HEK293T (cell line): Measurements from ENCODE around the gene ARHGAP10.

Experiments used
- CTCF ChIA-PET: fragments of 350-600 bp; formaldehyde crosslinking; extraction: SDS; loops from one replicate; lab custom pipeline; 2021; ENCODE audit warnings: antibody characterized with exemption, inconsistent platforms; lab: Yijun Ruan, JAX
- POLR2A ChIA-PET: fragments of 350-600 bp; formaldehyde crosslinking; extraction: SDS; loops from one replicate; lab custom pipeline; 2020; ENCODE audit warnings: antibody characterized with exemption, inconsistent platforms; lab: Yijun Ruan, JAX
- DNase-seq: peaks from one replicate; pipeline ENCODE4 v3.0.0; 2012; ENCODE audit warnings: mixed read lengths; ENCODE audit errors: extremely low spot score
- ARNT ChIP-seq: fragments of 450-650 bp; IDR thresholded peaks from 2 replicates; pipeline ENCODE4 v1.6.1; 2017; ENCODE audit warnings: mild to moderate bottlenecking
- BHLHE40 ChIP-seq: fragments of 450-650 bp; IDR thresholded peaks from 2 replicates; pipeline ENCODE4 v1.6.1; 2016; ENCODE audit warnings: mild to moderate bottlenecking, moderate library complexity, borderline replicate concordance
- CTBP1 ChIP-seq: fragments of 450-650 bp; IDR thresholded peaks from 2 replicates; pipeline ENCODE4 v1.6.1; 2016; ENCODE audit warnings: borderline replicate concordance
- ELF4 ChIP-seq: fragments of 450-650 bp; IDR thresholded peaks from 2 replicates; pipeline ENCODE4 v1.6.1; 2017; ENCODE audit warnings: antibody characterized with exemption
- FOXA1 ChIP-seq: fragments of 450-650 bp; IDR thresholded peaks from 2 replicates; pipeline ENCODE4 v1.6.1; 2016; ENCODE audit warnings: mild to moderate bottlenecking
- FOXK2 ChIP-seq: fragments of 450-650 bp; IDR thresholded peaks from 2 replicates; pipeline ENCODE4 v1.6.1; 2016; ENCODE audit warnings: mild to moderate bottlenecking
- FOXM1 ChIP-seq: fragments of 450-650 bp; IDR thresholded peaks from 2 replicates; pipeline ENCODE4 v1.6.1; 2017; ENCODE audit warnings: mild to moderate bottlenecking, borderline replicate concordance
- HDGF ChIP-seq: fragments of 450-650 bp; IDR thresholded peaks from 2 replicates; pipeline ENCODE4 v1.6.1; 2017; ENCODE audit warnings: antibody characterized with exemption, borderline replicate concordance
- L3MBTL2 ChIP-seq: fragments of 450-650 bp; conservative IDR thresholded peaks from 2 replicates; pipeline ENCODE4 v1.6.1; 2016; ENCODE audit warnings: mild to moderate bottlenecking
- LEF1 ChIP-seq: fragments of 450-650 bp; IDR thresholded peaks from 2 replicates; pipeline ENCODE4 v1.6.1; 2017; ENCODE audit warnings: mild to moderate bottlenecking, borderline replicate concordance
- NFRKB ChIP-seq: fragments of 450-650 bp; IDR thresholded peaks from 2 replicates; pipeline ENCODE4 v1.6.1; 2016; ENCODE audit warnings: mild to moderate bottlenecking, moderate library complexity
- PKNOX1 ChIP-seq: fragments of 450-650 bp; IDR thresholded peaks from 2 replicates; pipeline ENCODE4 v1.6.1; 2016
- SP1 ChIP-seq: fragments of 450-650 bp; IDR thresholded peaks from 2 replicates; pipeline ENCODE4 v1.6.1; 2017
- SUZ12 ChIP-seq: fragments of 450-650 bp; IDR thresholded peaks from 2 replicates; pipeline ENCODE4 v1.6.1; 2016; ENCODE audit warnings: mild to moderate bottlenecking
- TARDBP ChIP-seq: fragments of 450-650 bp; IDR thresholded peaks from 2 replicates; pipeline ENCODE4 v1.6.1; 2016
- ZNF384 ChIP-seq: fragments of 450-650 bp; IDR thresholded peaks from 2 replicates; pipeline ENCODE4 v1.6.1; 2016

The ARHGAP10 gene

GRCh38 chr4:147975933-147976928, 244.3 kb downstream of the ARHGAP10 start:
- POLR2A ChIA-PET, result no interaction called here
- TF ChIP-seq TARDBP (no peak), FOXA1 (no peak), ARNT (no peak), NFRKB (no peak), SUZ12 (no peak), HDGF (no peak), ZNF384 (no peak), LEF1 (no peak), FOXM1 (no peak), ELF4 (no peak), BHLHE40 (no peak), L3MBTL2 (no peak)
- no peak for DNase-seq
- CTCF ChIA-PET, result interaction anchor here (0.7 kb wide), 2 partner anchors 11 to 91 kb away, joined by 3 read pairs; no protein-coding TSS in a partner anchor

GRCh38 chr4:147980586-147980985, 248.7 kb downstream of the ARHGAP10 start:
- POLR2A ChIA-PET, result no interaction called here

GRCh38 chr4:147981305-147981704, 249.4 kb downstream of the ARHGAP10 start:
- DNase-seq, result no peak
- CTCF ChIA-PET, result interaction anchor here (1.0 kb wide), 1 partner anchor 9 kb away, joined by 3 read pairs; no protein-coding TSS in a partner anchor
- POLR2A ChIA-PET, result no interaction called here

More at GRCh38 chr4:147980586-147980985, 248.7 kb downstream of the ARHGAP10 start:
- TF ChIP-seq TARDBP (no peak), ARNT (no peak), SUZ12 (no peak), BHLHE40 (no peak), NFRKB (no peak), FOXA1 (no peak), L3MBTL2 (no peak), CTBP1 (no peak), LEF1 (no peak), SP1 (no peak), HDGF (no peak), PKNOX1 (no peak), FOXM1 (no peak)
- CTCF ChIA-PET, result no interaction called here
- no peak for DNase-seq

GRCh38 chr4:147984065-147984777, 252.3 kb downstream of the ARHGAP10 start:
- ChIA-PET POLR2A (no interaction called here), CTCF (interaction anchor here (0.6 to 1.5 kb wide), 7 partner anchors 12 to 1947 kb away, joined by 3 to 7 read pairs (median 3); no protein-coding TSS in a partner anchor)
- peak; percentile 79 for DNase-seq
- TF ChIP-seq FOXA1 (no peak), PKNOX1 (no peak), LEF1 (no peak), BHLHE40 (no peak), FOXM1 (no peak), FOXK2 (no peak), ELF4 (no peak), L3MBTL2 (no peak), CTBP1 (no peak), ZNF384 (no peak), ARNT (no peak), SUZ12 (no peak), TARDBP (no peak), NFRKB (no peak), HDGF (no peak), SP1 (no peak)

More at GRCh38 chr4:147981305-147981704, 249.4 kb downstream of the ARHGAP10 start:
- TF ChIP-seq FOXM1, result no peak
- no peak for TF ChIP-seq LEF1
- no peak for TF ChIP-seq ELF4
- no peak for TF ChIP-seq CTBP1
- no peak for TF ChIP-seq SP1
- no peak for TF ChIP-seq TARDBP
- TF ChIP-seq SUZ12, result no peak
- no peak for TF ChIP-seq FOXA1

- ChIA-PET CTCF (interaction anchor here (0.6 to 1.6 kb wide), 4 partner anchors 19 to 300 kb away, joined by 3 to 7 read pairs (median 3); no protein-coding TSS in a partner anchor), POLR2A (no interaction called here)
- TF ChIP-seq ARNT, result no peak
- no peak for TF ChIP-seq ZNF384
- no peak for TF ChIP-seq LEF1
- no peak for TF ChIP-seq FOXM1
- TF ChIP-seq CTBP1, result no peak
- TF ChIP-seq PKNOX1, result no peak
- DNase-seq, result no peak
Measured at GRCh38 chr4:147984778-147985138, 252.9 kb downstream of the ARHGAP10 start.
